CD4-positive, alpha-beta T cell treated with Interleukin-12 subunit alpha and Interleukin-12 subunit beta, for 1 hour (primary cell): ENCODE measurements around the gene CREB3L2.
"Not testable (repeated sequence)": the region's sequence is repeated elsewhere in the genome, so short reads cannot be mapped to it uniquely, and the experiment has no call there.

Source experiments
- DNase-seq: peaks from one replicate; pipeline ENCODE4 v3.0.0-alpha.2; 2020

The CREB3L2 gene

DNA sequence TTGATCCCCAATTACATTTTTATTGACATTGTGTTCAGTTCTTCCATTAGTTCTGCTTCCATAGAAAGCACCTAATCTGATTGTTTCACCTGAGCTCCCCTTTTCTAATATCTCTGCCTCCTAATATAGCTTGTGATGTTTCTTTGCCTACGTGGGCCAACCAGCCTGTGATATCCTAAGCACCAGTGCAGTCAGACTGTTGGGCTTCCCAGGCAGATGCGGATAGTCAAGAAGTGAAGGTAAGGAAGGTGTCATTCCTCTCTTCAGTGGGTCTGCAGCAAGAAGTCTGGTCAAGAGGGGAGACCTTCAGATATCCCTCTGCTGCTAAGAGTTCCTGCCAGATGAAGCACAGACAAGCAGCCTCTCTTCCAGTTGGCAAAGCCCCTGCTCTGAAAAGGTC lies 138.9 kb downstream of the CREB3L2 start:
- no peak for DNase-seq

DNA sequence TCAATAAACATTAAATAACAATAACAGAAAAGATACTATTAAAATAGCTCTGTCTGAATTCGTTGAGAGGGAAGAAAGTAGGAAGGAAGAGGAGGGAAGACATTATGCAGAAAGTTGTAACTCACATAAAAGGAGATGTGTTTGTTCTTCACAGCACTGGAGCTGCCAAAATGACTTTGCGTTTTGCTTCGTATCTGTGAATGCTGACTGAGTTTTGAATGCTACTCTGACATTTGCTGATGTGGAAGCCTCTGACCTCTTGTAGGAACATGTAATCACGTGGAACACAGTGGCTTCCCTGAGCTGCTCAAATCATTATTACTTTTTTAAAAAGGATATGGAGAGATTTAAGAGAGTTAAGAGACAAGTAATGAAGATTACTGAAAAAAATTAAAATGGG lies 139.5 kb downstream of the CREB3L2 start:
- no peak for DNase-seq

DNA sequence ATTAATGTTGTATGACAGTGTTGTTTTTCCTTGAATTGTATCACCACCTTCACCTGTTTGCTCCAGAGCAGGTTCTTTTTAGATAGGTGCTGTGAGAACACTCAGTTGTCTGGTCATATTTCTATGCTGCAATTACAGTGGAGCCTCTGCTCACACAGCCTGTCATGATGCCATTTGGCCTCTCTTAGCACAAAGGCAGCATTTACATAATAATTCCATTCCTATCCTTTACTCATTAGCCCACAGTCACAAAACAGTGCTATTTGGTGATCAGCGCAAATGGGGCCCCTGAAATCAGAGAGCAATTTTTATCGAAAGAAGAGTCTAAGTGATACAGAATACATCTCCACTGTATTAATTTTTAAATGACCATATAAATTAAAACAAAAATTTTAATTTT lies 141.3 kb downstream of the CREB3L2 start:
- no peak for DNase-seq

DNA sequence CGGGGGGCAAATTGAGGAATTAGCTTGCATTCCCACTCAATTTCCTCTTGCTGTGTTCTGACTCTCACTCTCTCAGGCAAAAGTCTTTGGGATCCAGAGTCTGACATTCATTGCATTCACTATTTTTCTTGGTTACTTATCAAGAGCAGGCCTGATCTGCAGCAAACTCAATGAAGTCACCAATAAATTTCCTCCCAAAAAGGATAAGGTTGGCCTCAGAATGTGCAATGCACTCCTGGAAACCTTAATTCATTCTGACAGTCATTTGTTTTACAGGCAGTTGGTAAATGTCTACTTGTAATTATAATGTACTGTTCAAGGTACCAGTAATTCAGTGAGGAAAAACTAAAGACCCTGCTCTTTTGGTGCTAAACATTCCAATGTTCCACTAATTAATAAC lies 148.8 kb downstream of the CREB3L2 start:
- no peak for DNase-seq

DNA sequence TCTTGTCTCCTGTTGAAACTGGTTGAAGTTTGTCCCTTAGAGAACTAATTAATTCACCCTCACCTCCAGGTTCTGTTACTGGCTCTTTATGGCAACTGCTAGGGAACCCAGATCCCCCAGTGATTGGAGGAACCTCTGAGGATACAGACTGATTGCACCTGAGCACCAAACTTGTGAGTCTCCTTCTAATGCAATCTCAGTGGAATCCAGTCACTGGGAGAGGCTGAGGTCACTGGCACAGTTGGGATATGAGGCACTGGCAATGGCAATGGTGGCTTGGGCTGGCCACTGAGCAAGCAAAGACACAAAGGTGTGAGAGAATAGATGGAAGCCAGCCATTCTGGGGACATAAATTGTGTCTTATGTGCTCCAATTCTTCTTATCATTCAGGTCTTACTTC lies 149.8 kb downstream of the CREB3L2 start:
- no peak for DNase-seq

DNA sequence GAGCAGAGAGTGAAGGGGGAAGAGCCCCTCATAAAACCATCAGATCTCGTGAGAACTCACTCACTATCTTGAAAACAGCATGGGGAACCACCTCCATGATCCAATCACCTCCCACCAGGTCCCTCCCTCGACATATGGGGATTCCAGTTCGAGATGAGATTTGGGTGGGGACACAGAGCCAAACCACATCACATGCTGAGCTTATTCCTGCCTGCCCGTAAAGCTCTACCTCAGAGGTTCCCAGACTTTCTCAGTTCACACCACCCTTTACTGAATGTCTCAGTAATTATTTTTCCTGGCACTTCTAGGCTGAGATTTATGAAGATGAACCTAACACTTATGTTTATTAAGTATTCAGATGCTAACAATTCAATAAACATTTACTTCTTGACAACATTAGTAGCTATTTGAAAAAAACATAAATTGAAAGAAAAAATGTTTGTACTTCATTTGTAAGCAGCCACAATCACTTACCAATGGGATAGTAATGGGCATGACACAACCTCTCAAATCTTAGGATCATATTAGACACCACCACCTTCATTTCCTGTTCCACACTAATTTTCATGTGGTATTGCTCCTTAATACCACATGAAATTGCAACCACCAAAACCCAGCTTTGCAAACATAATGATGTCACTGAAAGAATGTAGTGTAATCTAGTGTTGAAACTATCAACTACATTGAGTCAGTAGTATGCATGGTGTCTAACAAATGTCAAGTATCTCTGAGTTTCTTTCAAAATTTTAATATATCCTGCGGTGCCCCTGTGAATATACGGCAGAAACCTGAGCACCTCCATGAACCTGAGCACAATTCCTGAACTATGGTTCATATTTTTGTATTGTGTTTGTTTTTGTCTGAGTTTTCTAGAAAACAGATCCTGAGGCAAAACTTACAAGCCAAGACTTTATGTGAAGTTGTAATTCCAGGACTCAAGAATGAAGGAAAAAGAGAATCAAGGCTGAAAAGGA lies 150.6 kb downstream of the CREB3L2 start:
- no peak for DNase-seq

DNA sequence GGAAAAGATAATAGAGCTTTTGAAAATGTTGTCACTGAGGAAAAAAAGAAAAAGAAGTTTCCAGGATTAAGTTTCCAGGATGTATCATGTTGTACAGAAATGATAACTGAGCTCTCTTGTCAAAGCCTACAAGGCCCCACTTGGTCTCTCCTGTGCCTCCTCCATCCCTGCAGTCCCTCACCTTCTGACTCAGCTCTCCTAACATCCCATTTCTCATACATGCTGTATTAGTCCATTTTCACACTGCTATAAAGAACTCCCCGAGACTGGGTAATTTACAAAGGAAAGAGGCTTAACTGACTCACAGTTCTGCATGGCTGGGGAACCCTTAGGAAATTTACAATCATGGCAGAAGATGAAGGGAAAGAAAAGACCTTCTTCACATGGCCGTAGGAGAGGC lies 151.3 kb downstream of the CREB3L2 start:
- DNase-seq = no peak

DNA sequence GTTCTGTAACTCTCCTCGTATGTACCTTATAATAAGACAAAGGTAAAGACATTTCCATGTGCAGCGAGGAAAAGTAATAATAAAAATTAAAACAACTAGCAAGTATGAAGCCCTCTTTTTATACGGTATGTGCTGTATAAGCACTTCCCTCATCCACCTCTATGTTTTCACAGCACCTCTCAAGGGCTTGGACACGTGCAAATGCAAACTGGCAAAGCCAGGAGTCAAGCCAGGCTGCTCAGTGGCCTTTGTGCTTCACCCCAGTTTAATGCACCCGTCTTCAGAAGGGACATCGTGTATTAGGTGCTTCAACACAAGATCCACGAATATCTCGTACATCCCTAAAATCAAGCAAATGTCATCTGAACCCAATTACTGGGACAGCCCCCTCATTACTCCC lies 153.8 kb downstream of the CREB3L2 start:
- no peak for DNase-seq

DNA sequence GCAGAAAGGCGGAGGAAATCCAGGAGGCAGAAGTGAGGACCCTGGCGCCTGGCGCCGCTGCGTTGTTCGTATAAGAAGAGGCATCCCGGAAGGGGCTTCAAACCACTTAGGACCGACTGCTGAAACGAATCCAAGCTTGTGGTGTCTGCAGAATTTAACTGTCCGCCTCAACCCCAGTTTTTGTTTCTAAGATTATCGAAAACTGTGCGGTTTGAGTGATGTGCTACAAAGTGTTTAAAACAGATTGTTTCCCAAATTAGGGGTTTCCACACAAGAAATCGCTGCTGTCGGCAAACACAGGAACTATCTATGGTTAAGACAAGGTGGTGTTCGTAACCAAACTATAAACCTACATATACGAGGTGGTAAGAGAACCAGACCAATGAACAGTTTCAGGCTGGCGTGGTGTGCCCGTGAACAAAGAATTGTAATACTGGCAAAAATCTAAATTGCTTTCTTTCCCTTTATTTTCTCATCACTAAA lies 154.3 kb downstream of the CREB3L2 start:
- no peak for DNase-seq

DNA sequence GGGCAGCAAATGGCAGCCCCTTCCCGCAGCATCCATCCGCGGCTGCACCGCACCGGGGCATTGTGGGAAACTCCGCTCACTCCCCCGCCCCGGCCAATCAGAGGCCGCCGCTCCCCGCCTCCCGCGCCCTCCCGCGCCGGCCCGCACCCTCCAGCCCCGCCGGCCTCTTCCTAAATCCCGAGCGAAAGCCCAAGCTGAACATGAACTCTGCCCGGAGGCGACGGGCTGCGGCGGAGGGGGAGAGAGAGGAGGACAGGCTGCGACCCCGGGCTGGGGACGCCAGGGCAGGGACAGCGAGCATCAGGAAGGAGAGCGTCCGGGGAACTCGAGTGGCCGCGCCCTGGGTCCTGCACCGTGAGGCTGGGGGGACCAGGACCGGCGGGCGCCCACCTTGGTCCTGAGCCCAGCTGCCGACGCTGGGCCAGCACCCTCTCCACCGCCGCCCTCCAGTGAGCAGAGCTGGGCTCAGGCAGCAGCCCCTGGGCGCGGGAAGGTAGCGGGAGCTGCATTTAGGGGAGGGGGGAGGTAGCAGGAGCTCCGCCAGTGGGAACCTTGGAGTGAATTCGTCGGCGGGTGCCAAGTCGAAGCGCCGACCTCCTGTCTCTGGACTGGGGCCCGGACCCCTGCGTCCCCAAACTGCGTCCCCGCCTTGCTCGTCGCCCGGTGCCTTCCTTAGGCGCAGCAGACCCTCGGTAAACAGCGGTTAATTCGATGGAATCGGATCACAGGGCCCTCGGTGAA lies 154.9 kb downstream of the CREB3L2 start, which contains the start of gene DGKI:
Gene DGKI, minus strand, starts transcription at position 148 of the 741 bp plus-strand sequence.
- DNase-seq = no peak

DNA sequence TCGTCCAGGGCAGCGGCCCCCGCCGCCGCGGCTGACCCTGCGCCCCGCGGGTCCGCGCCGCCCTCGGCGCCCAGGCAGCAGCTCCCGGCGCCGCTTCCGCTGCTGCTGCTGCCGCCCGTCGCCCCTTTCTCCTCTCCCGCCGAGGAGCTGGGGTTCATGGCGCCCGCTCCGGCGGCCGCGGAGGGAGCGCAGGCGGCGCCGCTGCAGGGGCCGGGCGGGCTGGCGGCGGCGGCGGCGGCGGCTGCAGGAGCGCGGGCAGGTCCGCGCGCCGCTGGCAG lies 155.4 kb downstream of the CREB3L2 start:
- DNase-seq = no peak

DNA sequence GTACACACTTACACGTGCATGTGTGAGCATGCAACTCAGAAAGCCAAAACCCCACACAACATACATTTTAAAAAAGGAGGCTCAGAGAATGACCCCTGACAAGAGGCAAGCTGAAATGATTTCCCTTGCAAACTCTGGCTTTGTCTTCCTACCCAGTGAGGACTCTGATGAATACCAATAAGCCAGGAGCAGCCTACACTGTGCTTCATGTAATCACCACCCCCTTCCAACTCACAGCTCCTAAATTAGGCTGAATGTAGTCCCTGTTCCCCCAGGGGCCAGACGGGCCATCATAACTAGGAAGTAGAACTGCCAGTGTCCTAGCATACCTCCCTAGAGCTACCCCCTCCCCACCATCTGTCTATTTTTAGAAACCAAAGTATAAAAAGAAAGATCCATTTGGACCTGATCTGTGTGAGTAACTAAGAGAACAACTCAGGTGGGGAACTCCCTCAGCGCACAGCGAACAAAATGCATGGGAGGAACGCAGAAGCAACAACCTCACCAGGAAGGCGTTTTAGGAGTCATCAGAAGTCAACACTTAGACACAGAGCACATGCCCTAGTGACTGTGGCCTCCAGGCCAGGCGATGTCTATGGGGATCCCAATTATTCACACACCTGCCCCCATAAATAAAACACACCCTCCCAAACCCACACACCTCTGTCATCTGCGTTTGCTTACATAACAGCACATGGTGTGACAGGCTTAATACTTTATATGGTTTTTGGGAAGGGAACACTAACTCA lies 157.0 kb downstream of the CREB3L2 start:
- DNase-seq = no peak

DNA sequence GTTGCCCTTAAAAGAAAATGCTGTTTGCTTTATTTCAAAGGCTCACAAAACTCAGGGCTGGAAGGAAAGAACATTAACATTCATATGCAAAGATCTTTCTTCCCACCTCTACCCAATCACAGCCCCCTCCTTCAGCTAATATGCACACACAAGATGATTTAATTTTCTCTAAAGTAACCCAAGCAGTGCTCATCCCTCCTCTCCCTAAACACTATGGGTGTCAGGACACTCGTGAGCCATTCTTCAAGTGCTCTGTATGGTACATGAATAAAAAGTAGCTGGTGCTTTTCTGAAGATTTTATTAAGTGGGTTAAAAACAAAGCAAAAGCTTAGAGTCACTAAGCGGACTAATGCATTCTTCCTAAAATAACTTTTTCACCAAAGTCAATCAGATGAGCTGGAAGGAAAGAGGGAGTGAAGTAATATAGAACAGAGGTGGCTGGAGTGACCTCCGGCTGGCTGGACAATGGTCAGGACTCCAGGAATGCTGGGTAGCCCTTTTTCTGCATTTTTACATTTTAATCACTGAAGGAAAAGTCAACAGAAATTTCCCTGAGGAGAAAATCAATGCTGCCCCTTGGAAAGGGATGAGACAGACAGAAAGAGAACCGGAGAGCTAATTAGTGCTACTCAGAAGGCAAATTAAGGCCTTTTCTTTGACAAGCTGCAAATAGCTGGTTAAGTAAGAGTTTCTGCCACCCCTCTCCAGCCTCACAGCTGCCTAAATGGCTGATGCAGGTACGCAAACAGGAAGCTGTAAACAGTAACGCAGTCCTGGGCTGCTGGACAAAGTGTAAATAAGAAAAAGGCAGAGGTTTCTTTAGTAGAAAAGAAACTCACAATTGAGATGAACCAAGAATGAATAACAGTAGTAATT lies 161.7 kb downstream of the CREB3L2 start:
- DNase-seq = no peak

DNA sequence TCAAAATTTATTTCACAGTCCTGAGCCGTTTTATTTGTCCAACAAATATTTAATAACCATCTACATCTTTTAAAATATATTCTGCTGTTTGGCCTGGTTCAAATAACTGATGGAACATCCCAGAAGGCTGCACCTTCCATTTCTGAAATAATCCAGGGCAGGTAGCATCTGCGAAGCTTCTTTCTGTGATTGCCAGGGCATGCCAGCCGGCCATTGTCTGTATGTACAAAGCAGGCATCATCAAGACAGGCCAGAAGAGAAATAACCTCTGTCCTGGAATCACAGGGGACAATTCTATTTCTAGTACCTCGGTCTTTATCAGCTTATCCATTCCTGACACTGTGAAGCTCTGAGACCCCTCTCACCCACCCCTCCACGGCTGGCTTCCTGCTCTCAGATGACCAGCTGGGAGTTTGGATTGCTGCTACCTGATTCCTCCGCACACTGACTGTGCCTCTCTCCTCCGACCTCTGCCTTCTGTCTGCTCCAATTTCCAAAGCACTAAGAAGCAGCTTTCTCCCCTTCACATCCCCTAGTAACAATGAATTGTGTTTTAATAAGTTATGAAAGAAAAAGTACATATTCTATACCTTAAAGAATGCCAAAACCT lies 163.1 kb downstream of the CREB3L2 start:
- DNase-seq = no peak

DNA sequence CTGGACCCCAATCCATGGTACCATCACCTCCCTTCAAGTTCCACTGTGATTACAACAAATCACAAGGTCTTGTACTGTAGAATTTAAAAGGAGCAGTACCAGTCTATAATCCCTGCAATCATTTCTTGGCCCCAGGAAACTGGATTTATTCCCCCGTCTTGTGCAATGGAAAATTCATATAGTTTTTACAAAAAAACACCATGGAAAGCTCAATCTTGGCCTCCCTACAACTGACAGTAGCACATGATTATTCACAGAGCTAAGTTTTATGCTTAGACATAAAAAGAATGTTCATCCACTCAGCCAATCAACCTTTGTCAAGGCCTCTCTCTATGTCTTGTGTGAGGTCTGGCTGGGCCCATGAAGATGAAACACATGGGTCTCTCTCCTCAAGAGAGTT lies 165.3 kb downstream of the CREB3L2 start:
- no peak for DNase-seq

DNA sequence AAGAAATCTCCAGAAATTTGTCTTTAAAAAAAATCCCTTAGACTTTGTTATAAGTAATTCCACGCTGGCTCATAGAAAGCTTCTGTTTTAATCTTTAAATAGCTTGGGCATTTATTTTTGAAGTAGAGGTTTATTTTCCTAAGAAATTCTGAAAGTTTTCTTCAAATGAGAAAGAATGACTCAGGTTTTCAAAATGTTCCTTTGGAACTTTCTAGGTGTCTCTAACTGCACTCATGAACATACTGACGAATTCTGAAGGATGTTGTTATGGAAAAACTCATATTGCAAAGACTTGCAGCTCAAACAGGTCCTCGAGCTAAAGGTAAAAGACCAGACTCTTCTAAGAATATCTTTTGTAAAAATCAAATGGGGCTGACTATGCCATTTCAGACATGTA lies 165.8 kb downstream of the CREB3L2 start:
- DNase-seq = no peak

DNA sequence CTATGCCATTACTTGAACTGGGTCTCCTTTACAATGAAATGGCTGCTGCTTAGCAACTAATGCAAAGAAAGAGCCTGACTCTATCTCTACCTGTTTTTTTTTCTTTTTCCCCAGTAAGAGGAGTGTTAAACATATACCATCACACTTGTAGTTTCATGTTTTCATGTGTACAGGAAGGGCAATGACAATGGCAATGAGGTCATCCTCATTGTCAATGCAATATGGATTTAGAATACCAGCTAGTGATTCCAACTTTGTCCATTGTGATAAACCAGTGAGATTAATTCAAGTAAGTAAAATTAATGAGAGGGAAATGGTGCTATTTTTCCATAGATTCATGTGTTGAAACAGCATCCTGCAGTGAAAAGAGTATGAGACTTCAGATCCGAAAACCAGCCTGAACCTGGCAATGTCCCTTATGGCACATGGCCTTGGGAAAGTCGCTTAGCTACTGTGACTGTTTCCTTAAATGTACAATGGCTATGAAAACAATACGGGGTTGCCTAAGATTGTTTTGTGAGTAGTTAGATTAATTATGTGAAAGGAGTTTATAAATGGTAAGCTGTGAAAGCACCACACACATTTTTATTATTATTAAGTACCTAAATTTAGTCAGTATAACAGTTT lies 166.3 kb downstream of the CREB3L2 start:
- no peak for DNase-seq

DNA sequence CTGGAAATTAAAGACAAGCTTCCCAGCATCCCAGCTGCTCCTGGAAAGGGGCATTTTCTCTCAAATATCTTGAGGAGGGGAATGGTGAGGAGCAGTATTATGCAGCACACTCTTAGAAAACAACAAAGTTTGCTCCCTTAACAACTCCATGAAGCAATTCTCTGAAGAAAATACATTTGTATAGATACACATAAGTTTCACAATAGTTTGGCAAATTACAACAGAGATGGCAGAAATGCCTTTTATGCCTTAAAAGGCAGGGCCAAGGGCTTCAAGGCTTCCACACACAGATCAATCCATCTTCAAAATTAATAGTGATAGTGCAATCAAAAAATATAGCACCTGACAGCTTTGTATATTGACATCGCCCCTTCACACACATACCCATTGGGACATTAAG lies 167.3 kb downstream of the CREB3L2 start:
- DNase-seq = no peak

DNA sequence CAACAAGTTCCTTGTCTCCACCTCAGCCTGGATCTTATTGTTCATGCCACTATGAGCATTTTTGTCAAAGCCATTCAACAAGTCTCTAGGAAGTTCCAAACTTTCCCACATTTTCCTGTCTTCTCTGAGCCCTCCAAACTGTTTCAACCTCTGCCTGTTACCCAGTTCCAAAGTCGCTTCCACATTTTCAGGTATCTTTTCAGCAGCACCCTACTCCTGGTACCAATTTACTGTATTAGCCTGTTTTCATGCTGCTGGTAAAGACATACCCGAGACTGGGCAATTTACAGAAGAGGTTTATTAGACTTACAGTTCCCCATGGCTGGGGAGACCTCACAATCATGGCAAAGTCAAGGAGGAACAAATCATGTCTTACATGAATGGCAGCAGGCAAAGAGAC lies 168.9 kb downstream of the CREB3L2 start:
- DNase-seq = not testable (repeated sequence)

DNA sequence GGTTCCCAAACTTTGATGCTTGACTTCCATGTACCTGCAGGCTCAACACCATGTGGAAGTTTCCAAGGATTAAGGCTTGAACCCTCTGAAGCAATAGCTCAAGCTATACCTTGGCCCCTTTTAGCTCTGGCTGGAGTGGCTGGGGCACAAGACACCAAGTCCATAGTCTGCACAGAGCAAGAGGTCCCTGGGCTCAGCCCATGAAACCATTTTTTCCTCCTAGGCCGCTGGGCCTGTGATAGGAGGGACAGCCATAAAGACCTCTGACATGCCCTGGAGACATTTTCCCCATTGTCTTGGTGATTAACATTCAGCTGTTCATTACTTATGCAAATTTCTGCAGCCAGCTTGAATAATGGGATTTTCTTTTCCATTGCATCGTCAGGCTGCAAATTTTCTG lies 169.5 kb downstream of the CREB3L2 start:
- no peak for DNase-seq

DNA sequence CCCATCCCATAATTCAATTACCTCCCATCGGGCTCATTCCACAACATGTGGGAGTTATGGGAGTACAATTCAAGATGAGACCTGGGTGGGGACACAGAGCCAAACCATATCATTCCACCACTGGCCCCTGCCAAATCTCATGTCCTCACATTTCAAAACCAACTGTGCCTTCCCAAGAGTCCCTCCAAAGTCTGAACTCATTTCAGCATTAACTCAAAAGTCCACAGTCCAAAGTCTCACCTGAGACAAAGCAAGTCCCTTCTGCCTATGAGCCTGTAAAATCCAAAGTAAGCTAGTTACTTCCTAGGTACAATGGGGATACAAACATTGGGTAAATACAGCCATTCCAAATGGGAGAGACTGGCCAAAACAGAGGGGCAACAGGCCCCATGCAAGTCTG lies 170.3 kb downstream of the CREB3L2 start:
- not testable (repeated sequence) for DNase-seq
